DOHH2 (cell line): ENCODE measurements around the gene GDF7.

ENCODE experiments used
- H3F3A ChIP-seq: fragments of 200-600 bp; sonication (generic), shearing (Covaris generic); 2 replicates; pipeline ENCODE4 v1.6.0; 2016; ENCODE audit warnings: antibody characterized with exemption, mild to moderate bottlenecking; ENCODE audit not compliant: control insufficient read depth, insufficient read depth
- H3K27ac ChIP-seq: fragments of 200-600 bp; sonication (generic); 2 replicates; pipeline ENCODE4 v1.5.1; 2014; ENCODE audit warnings: low read depth, mild to moderate bottlenecking, low read length, moderate library complexity
- H3K27me3 ChIP-seq: fragments of 200-600 bp; sonication (generic); 2 replicates; pipeline ENCODE4 v1.6.1; 2014; ENCODE audit warnings: mild to moderate bottlenecking, low read length, mixed read lengths; ENCODE audit not compliant: control insufficient read depth
- H3K36me3 ChIP-seq: fragments of 200-600 bp; sonication (generic); 2 replicates; pipeline ENCODE4 v1.6.1; 2014; ENCODE audit warnings: mild to moderate bottlenecking, low read length, moderate library complexity, mixed read lengths; ENCODE audit not compliant: control insufficient read depth
- H3K4me1 ChIP-seq: fragments of 200-600 bp; sonication (generic); 2 replicates; pipeline ENCODE4 v1.6.1; 2014; ENCODE audit warnings: mild to moderate bottlenecking, low read length, mixed read lengths; ENCODE audit not compliant: control insufficient read depth
- H3K4me2 ChIP-seq: fragments of 200-600 bp; sonication (generic); 2 replicates; pipeline ENCODE4 v1.6.0; 2014; ENCODE audit warnings: mild to moderate bottlenecking, low read length, moderate library complexity
- H3K4me3 ChIP-seq: fragments of 200-600 bp; sonication (generic); 2 replicates; pipeline ENCODE4 v1.5.1; 2014; ENCODE audit warnings: mild to moderate bottlenecking, low read length, mixed read lengths
- H3K79me2 ChIP-seq: fragments of 200-600 bp; sonication (generic); 2 replicates; pipeline ENCODE4 v1.6.1; 2014; ENCODE audit warnings: mild to moderate bottlenecking, low read length, mixed read lengths; ENCODE audit not compliant: control insufficient read depth
- H3K9me2 ChIP-seq: fragments of 200-600 bp; sonication (generic); replicated peaks from 2 replicates; pipeline ENCODE4 v1.6.1; 2014; ENCODE audit warnings: mild to moderate bottlenecking, low read length, mixed read lengths; ENCODE audit not compliant: control insufficient read depth
- H3K9me3 ChIP-seq: fragments of 200-600 bp; sonication (generic); 2 replicates; pipeline ENCODE4 v1.6.1; 2014; ENCODE audit warnings: antibody characterized with exemption, low read length, mixed read lengths; ENCODE audit not compliant: control insufficient read depth, insufficient read depth
- H4K20me1 ChIP-seq: fragments of 200-600 bp; sonication (generic); 2 replicates; pipeline ENCODE4 v1.6.0; 2014; ENCODE audit warnings: low read depth, mild to moderate bottlenecking, antibody characterized with exemption, low read length, moderate library complexity; ENCODE audit not compliant: control insufficient read depth, insufficient read depth
- EZH2phosphoT487 ChIP-seq: fragments of 200-600 bp; sonication (generic); IDR thresholded peaks from 2 replicates; pipeline ENCODE4 v1.6.1; 2017; ENCODE audit warnings: borderline replicate concordance, mild to moderate bottlenecking, antibody characterized with exemption, low read length, moderate library complexity, mixed read lengths
- TF ChIP-seq, protein P1 (sequence below): fragments of 200-600 bp; sonication (generic); IDR thresholded peaks from one replicate; pipeline ENCODE4 v1.5.1; 2014; ENCODE audit warnings: antibody characterized with exemption, mild to moderate bottlenecking, low read depth, low read length; ENCODE audit not compliant: poor library complexity, severe bottlenecking

Gene GDF7

DNA sequence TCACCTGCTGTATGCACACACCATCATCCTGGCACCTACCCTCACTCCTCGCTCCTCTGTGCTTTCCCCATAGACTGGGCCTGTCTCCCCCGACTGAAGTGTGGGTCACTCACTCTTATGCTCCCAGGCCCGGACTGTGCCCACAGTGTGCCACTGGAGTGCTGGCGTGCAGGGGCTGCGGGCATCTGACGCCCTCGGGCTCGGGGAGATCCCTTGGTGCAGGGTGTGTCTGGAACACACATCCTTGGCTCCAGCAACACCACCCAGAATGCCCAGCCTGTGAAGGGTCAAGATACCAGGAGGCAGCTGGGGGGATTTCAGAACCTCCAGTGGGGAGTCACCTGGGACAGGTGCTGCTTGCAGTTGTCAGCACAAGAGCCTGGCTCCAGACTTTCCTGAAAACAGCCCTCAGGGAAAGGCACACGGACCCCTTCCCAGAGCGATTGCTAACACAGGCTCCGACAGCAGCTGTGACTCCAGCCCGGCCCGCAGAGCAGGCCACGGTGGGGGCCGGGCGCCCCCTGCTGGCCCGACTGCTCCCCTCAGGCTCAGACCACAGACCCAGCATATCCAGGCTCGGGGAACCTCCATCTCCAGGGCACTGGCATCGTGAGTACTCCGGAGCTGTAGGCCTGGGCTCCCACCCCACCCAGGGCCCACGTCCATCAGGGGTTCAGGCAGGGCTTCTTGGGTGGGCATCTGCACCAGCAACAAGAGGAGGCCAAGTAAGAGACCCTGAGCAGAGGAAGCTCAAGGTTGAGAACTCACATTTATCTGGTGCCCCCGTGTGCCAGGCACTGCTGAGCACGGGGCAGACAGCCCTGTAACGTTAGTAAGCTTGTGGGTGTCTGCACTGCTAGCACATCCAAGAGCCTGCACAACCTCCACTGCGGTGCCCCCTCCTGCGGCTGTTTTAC is 24.6 kb upstream of the GDF7 start:
- Histone ChIP-seq H3K4me2 (no peak overlapping the region), H3K9me3 (no peaks in the 10 kb centered on the region), H3K27me3 (no peaks in the 10 kb centered on the region), H3K79me2 (no peaks in the 10 kb centered on the region), H3F3A (no peaks in the 10 kb centered on the region), H3K4me1 (no peaks in the 10 kb centered on the region), H3K27ac (no peak overlapping the region), H3K36me3 (no peaks in the 10 kb centered on the region), H3K9me2 (no peaks in the 10 kb centered on the region), H4K20me1 (no peaks in the 10 kb centered on the region), H3K4me3 (no peak overlapping the region)
- TF ChIP-seq, protein P1, sequence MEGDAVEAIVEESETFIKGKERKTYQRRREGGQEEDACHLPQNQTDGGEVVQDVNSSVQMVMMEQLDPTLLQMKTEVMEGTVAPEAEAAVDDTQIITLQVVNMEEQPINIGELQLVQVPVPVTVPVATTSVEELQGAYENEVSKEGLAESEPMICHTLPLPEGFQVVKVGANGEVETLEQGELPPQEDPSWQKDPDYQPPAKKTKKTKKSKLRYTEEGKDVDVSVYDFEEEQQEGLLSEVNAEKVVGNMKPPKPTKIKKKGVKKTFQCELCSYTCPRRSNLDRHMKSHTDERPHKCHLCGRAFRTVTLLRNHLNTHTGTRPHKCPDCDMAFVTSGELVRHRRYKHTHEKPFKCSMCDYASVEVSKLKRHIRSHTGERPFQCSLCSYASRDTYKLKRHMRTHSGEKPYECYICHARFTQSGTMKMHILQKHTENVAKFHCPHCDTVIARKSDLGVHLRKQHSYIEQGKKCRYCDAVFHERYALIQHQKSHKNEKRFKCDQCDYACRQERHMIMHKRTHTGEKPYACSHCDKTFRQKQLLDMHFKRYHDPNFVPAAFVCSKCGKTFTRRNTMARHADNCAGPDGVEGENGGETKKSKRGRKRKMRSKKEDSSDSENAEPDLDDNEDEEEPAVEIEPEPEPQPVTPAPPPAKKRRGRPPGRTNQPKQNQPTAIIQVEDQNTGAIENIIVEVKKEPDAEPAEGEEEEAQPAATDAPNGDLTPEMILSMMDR = peak; percentile 92
- no peak for TF ChIP-seq EZH2phosphoT487

- Histone ChIP-seq H3F3A (no peaks in the 10 kb centered on the region), H3K9me3 (no peaks in the 10 kb centered on the region), H3K4me2 (no peak overlapping the region), H3K9me2 (no peaks in the 10 kb centered on the region), H3K36me3 (no peaks in the 10 kb centered on the region), H3K79me2 (no peaks in the 10 kb centered on the region), H3K4me3 (no peak overlapping the region), H4K20me1 (no peaks in the 10 kb centered on the region), H3K27ac (no peak overlapping the region), H3K4me1 (peaks cover 2% of the 10 kb centered on the region; the same call in 1 of the 2 replicates), H3K27me3 (no peaks in the 10 kb centered on the region)
- TF ChIP-seq EZH2phosphoT487 = no peak
- TF ChIP-seq, protein P1 = no peak
Observed at GRCh38 chr2:20643060-20643459, 23.9 kb upstream of the GDF7 start.

GRCh38 chr2:20643826-20644225 is 23.1 kb upstream of the GDF7 start:
- Histone ChIP-seq H3K36me3 (no peaks in the 10 kb centered on the region), H3K4me2 (no peak overlapping the region), H3K4me3 (no peak overlapping the region), H3K79me2 (no peaks in the 10 kb centered on the region), H3K4me1 (peaks cover 4% of the 10 kb centered on the region; the same call in 1 of the 2 replicates), H3K9me3 (no peaks in the 10 kb centered on the region), H3K9me2 (no peaks in the 10 kb centered on the region), H3K27me3 (no peaks in the 10 kb centered on the region), H3K27ac (no peak overlapping the region), H4K20me1 (no peaks in the 10 kb centered on the region), H3F3A (no peaks in the 10 kb centered on the region)
- TF ChIP-seq, protein P1 = no peak
